SK-N-SH (cell line): Measurements from ENCODE around the gene ADPRHL1. TPM values are rescaled to one million over a fixed set of nuclear protein-coding genes. Genes with fewer than 3 reads are reported as not detected.

Source experiments
- CTCF ChIA-PET: fragments of 300-600, 350-600 bp; formaldehyde crosslinking; extraction: SDS; loops from one replicate; lab custom pipeline; 2021; lab: Yijun Ruan, JAX
- POLR2A ChIA-PET: fragments of 350-600 bp; sonication (Branson Sonifier 250); formaldehyde crosslinking; extraction: SDS; loops from one replicate; lab custom pipeline; 2020; ENCODE audit warnings: antibody characterized with exemption, inconsistent platforms; lab: Yijun Ruan, JAX
- DNase-seq: peaks from one replicate; pipeline ENCODE4 v3.0.0; 2012
- H2AFZ ChIP-seq: fragments of 200-600 bp; sonication (generic); 2 replicates; pipeline ENCODE4 v1.8.1; 2016; ENCODE audit warnings: antibody characterized with exemption, mild to moderate bottlenecking, low read depth
- H3F3A ChIP-seq: fragments of 200-600 bp; sonication (generic); replicated peaks from 2 replicates; pipeline ENCODE3; 2016; ENCODE audit warnings: antibody characterized with exemption, mild to moderate bottlenecking; ENCODE audit not compliant: insufficient read depth
- H3K27ac ChIP-seq, 2 experiments: fragments of 200-500 bp in 1 of 2; fragments of 200-600 bp in 1 of 2; sonication (Bioruptor generic) in 1 of 2; sonication (generic), shearing (Covaris generic) in 1 of 2; 2 replicates each; pipeline versions ENCODE4 v1.5.1 to v1.6.1; 2014 to 2016; ENCODE audit warnings: low read depth in 2 of 2, inconsistent platforms in 1 of 2, low read length in 1 of 2, mild to moderate bottlenecking in 1 of 2, mixed read lengths in 1 of 2
- H3K27me3 ChIP-seq: fragments of 200-600 bp; sonication (generic), shearing (Covaris generic); 2 replicates; pipeline ENCODE4 v1.6.1; 2016; ENCODE audit warnings: mixed run types; ENCODE audit not compliant: insufficient read depth
- H3K36me3 ChIP-seq, 2 experiments: fragments of 200-500 bp in 1 of 2; fragments of 200-600 bp in 1 of 2; sonication (Bioruptor generic) in 1 of 2; sonication (generic) in 1 of 2; replicated peaks in 1 of 2; 2 replicates each; pipeline versions ENCODE3 to v1.5.1; 2014 to 2016; ENCODE audit warnings: low read length in 1 of 2, mild to moderate bottlenecking in 1 of 2; ENCODE audit not compliant: insufficient read depth in 2 of 2, control insufficient read depth in 1 of 2
- H3K4me1 ChIP-seq, 2 experiments: fragments of 200-500 bp in 1 of 2; fragments of 200-600 bp in 1 of 2; sonication (Bioruptor generic) in 1 of 2; sonication (generic), shearing (Covaris generic) in 1 of 2; 2 replicates each; pipeline versions ENCODE4 v1.5.1 to v1.6.1; 2014 to 2016; ENCODE audit warnings: low read depth in 1 of 2, low read length in 1 of 2, mixed run types in 1 of 2; ENCODE audit not compliant: insufficient read depth in 2 of 2, control insufficient read depth in 1 of 2
- H3K4me2 ChIP-seq: fragments of 200-600 bp; sonication (generic), shearing (Covaris generic); 2 replicates; pipeline ENCODE4 v1.6.1; 2017; ENCODE audit warnings: mixed run types
- H3K4me3 ChIP-seq, 2 experiments: fragments of 200-500 bp in 1 of 2; fragments of 200-600 bp in 1 of 2; sonication (Bioruptor generic) in 1 of 2; sonication (generic), shearing (Covaris generic) in 1 of 2; 2 replicates each; pipeline versions ENCODE4 v1.5.1 to v1.8.1; 2014 to 2016; ENCODE audit warnings: low read depth in 2 of 2, inconsistent platforms in 1 of 2, low read length in 1 of 2, mild to moderate bottlenecking in 1 of 2, mixed read lengths in 1 of 2, moderate library complexity in 1 of 2
- H3K79me2 ChIP-seq: fragments of 200-600 bp; sonication (generic); 2 replicates; pipeline ENCODE4 v1.8.1; 2017; ENCODE audit warnings: mild to moderate bottlenecking; ENCODE audit not compliant: insufficient read depth
- H3K9ac ChIP-seq: fragments of 200-600 bp; sonication (generic); 2 replicates; pipeline ENCODE4 v1.6.1; 2017; ENCODE audit warnings: mixed run types
- H3K9me2 ChIP-seq: fragments of 200-600 bp; sonication (generic); 2 replicates; pipeline ENCODE4 v1.6.1; 2017; ENCODE audit warnings: mixed run types
- H3K9me3 ChIP-seq: fragments of 200-600 bp; sonication (generic); 2 replicates; pipeline ENCODE4 v1.6.1; 2017; ENCODE audit warnings: mixed run types, mild to moderate bottlenecking, moderate library complexity
- H4K20me1 ChIP-seq: fragments of 200-600 bp; sonication (generic); 2 replicates; pipeline ENCODE4 v1.6.1; 2017; ENCODE audit warnings: mild to moderate bottlenecking, mixed run types; ENCODE audit not compliant: insufficient read depth
- CHD2 ChIP-seq: fragments of 150-350 bp; IDR thresholded peaks from 2 replicates; pipeline ENCODE4 v1.6.1; 2018; ENCODE audit warnings: low read length; ENCODE audit not compliant: partially characterized antibody
- CTCF ChIP-seq: fragments of 200-600 bp; sonication (generic); IDR thresholded peaks from 2 replicates; pipeline ENCODE4 v1.6.1; 2017; ENCODE audit warnings: antibody characterized with exemption, mild to moderate bottlenecking, moderate library complexity
- ELF1 ChIP-seq: IDR thresholded peaks from 2 replicates; pipeline ENCODE4 v1.4.0; 2012
- EP300 ChIP-seq, 2 experiments: IDR thresholded peaks; 2 replicates each; pipeline versions ENCODE4 v1.4.0 to v1.6.1; 2012; ENCODE audit warnings: borderline replicate concordance in 1 of 2, low read depth in 1 of 2, low read length in 1 of 2
- FOSL2 ChIP-seq: IDR thresholded peaks from 2 replicates; pipeline ENCODE4 v1.4.0; 2012; ENCODE audit warnings: low read depth, mild to moderate bottlenecking, moderate library complexity, borderline replicate concordance
- FOXJ3 ChIP-seq: sonication (generic); formaldehyde crosslinking; IDR thresholded peaks from 2 replicates; pipeline ENCODE4 v1.5.1; 2020; ENCODE audit warnings: mild to moderate bottlenecking, missing genetic modification reagents
- FOXM1 ChIP-seq: IDR thresholded peaks from 2 replicates; pipeline ENCODE4 v1.4.0; 2012; ENCODE audit warnings: low read depth, mild to moderate bottlenecking
- GABPA ChIP-seq: IDR thresholded peaks from 2 replicates; pipeline ENCODE4 v1.4.0; 2012; ENCODE audit warnings: low read depth, mild to moderate bottlenecking
- GATA2 ChIP-seq: sonication (generic); formaldehyde crosslinking; IDR thresholded peaks from 2 replicates; pipeline ENCODE4 v1.5.0; 2020; ENCODE audit warnings: mild to moderate bottlenecking, missing genetic modification reagents
- JUND ChIP-seq: IDR thresholded peaks from 2 replicates; pipeline ENCODE4 v1.4.0; 2012
- MAX ChIP-seq: IDR thresholded peaks from 2 replicates; pipeline ENCODE4 v1.4.0; 2012; ENCODE audit warnings: low read depth
- MXI1 ChIP-seq: IDR thresholded peaks from 2 replicates; pipeline ENCODE4 v1.6.1; 2012; ENCODE audit warnings: mild to moderate bottlenecking, low read depth, low read length, improper control_type of control experiment
- NFIC ChIP-seq: IDR thresholded peaks from 2 replicates; pipeline ENCODE4 v1.4.0; 2012; ENCODE audit warnings: borderline replicate concordance
- NRF1 ChIP-seq: IDR thresholded peaks from 2 replicates; pipeline ENCODE4 v1.6.1; 2012; ENCODE audit warnings: low read depth, mild to moderate bottlenecking, low read length
- POLR2AphosphoS5 ChIP-seq: IDR thresholded peaks from 2 replicates; pipeline ENCODE4 v1.6.1; 2012; ENCODE audit warnings: low read depth, low read length
- RAD21 ChIP-seq: IDR thresholded peaks from 2 replicates; pipeline ENCODE4 v1.6.1; 2012; ENCODE audit warnings: mild to moderate bottlenecking, low read length
- RFX5 ChIP-seq: IDR thresholded peaks from 2 replicates; pipeline ENCODE4 v1.6.1; 2012; ENCODE audit warnings: mild to moderate bottlenecking, improper control_type of control experiment, low read length
- RXRA ChIP-seq: IDR thresholded peaks from 2 replicates; pipeline ENCODE4 v1.4.0; 2012; ENCODE audit warnings: low read depth, mild to moderate bottlenecking, borderline replicate concordance
- SIN3A ChIP-seq: IDR thresholded peaks from 2 replicates; pipeline ENCODE4 v1.6.1; 2012; ENCODE audit warnings: low read depth, mild to moderate bottlenecking, low read length, moderate library complexity, borderline replicate concordance
- SMC3 ChIP-seq: IDR thresholded peaks from 2 replicates; pipeline ENCODE4 v1.6.1; 2012; ENCODE audit warnings: low read depth, low read length, improper control_type of control experiment
- TAF1 ChIP-seq: IDR thresholded peaks from 2 replicates; pipeline ENCODE4 v1.6.1; 2012; ENCODE audit warnings: low read depth, mild to moderate bottlenecking, low read length, moderate library complexity, borderline replicate concordance
- YY1 ChIP-seq: IDR thresholded peaks from 2 replicates; pipeline ENCODE4 v1.4.0; 2012; ENCODE audit warnings: low read depth, mild to moderate bottlenecking
- ZBTB33 ChIP-seq: IDR thresholded peaks from 2 replicates; pipeline ENCODE4 v1.4.0; 2012; ENCODE audit warnings: low read depth, borderline replicate concordance
- WGBS: methylation state at CpG from one replicate; pipeline ENCODE4 v1.1.6; 2017; ENCODE audit warnings: low lambda C conversion rate; 5-methylcytosine and 5-hydroxymethylcytosine counted together
- polyA plus RNA-seq, 3 experiments: library from polyadenylated mRNA; depleted of rRNA; stranded (reverse); fragments of >200 nt; gene quantifications; 2 replicates each; pipeline ENCODE4 v1.2.3, GENCODE V29; 2012

Gene ADPRHL1
- polyA plus RNA-seq, 1 of the 3 experiments (the other 2 are of a cell fraction), result 1.0 TPM

- Histone ChIP-seq H3K4me3 (no peak overlapping the region), H3F3A (peaks cover 4% of the 10 kb centered on the region), H3K9ac (no peak overlapping the region), H3K27ac (no peak overlapping the region), H3K9me2 (no peaks in the 10 kb centered on the region), H4K20me1 (no peaks in the 10 kb centered on the region), H3K36me3 (no peaks in the 10 kb centered on the region), H3K9me3 (no peaks in the 10 kb centered on the region), H3K27me3 (no peaks in the 10 kb centered on the region), H3K4me2 (no peak overlapping the region)
- WGBS, result 85% methylated on average over 13 of the region's 15 CpGs
- POLR2A ChIA-PET, result no interaction called here
- TF ChIP-seq JUND (no peak), SMC3 (no peak), CHD2 (no peak), FOXJ3 (CRISPR knock-in tag) (no peak), POLR2AphosphoS5 (no peak)
- TF ChIP-seq, all 33 proteins: peak for 0
- DNase-seq, result no peak
- Histone ChIP-seq H2AFZ (no peak overlapping the region), H3K4me1 (peaks cover 4 to 8% of the 10 kb centered on the region in 2 experiments; a peak in 3 of 4 replicates), H3K79me2 (no peaks in the 10 kb centered on the region)
- CTCF ChIA-PET, result no interaction called here
Measured at GRCh38 chr13:113415032-113415431, 38.3 kb downstream of the ADPRHL1 start.

- Histone ChIP-seq H3K4me1 (peaks cover 5 to 8% of the 10 kb centered on the region in 2 experiments; a peak in 3 of 4 replicates), H2AFZ (no peak overlapping the region), H3K4me3 (no peak overlapping the region)
Measured at GRCh38 chr13:113414335-113414734, 39.0 kb downstream of the ADPRHL1 start.

More at GRCh38 chr13:113414335-113414734, 39.0 kb downstream of the ADPRHL1 start:
- H4K20me1 ChIP-seq, result no peaks in the 10 kb centered on the region
- no peak overlapping the region for H3K4me2 ChIP-seq
- no peak for DNase-seq
- H3K9ac ChIP-seq, result no peak overlapping the region
- H3K27me3 ChIP-seq, result no peaks in the 10 kb centered on the region
- H3K79me2 ChIP-seq, result no peaks in the 10 kb centered on the region
- H3K9me3 ChIP-seq, result no peaks in the 10 kb centered on the region
- CTCF ChIA-PET, result no interaction called here
- H3K27ac ChIP-seq, result no peak overlapping the region
- POLR2A ChIA-PET, result interaction anchor here (0.6 kb wide), 1 partner anchor 24 kb away, joined by 3 read pairs; no protein-coding TSS in a partner anchor
- 85% methylated on average over 7 of the region's 8 CpGs for WGBS
- TF ChIP-seq FOXM1 (no peak), GABPA (no peak), CTCF (no peak), GATA2 (CRISPR knock-in tag) (no peak), YY1 (no peak), RFX5 (no peak), RXRA (no peak), FOXJ3 (CRISPR knock-in tag) (no peak), MXI1 (no peak), NFIC (no peak), TAF1 (no peak), ZBTB33 (no peak), SIN3A (no peak), RAD21 (no peak), MAX (no peak), EP300 (IDR thresholded peaks at IDR 0.05; ENCODE audit: borderline replicate concordance in 1 of 2, low read depth in 1 of 2, low read length in 1 of 2) (no peak), ELF1 (no peak), FOSL2 (no peak), NRF1 (no peak)
- peaks cover 4% of the 10 kb centered on the region for H3F3A ChIP-seq
- H3K36me3 ChIP-seq, result no peaks in the 10 kb centered on the region
- H3K9me2 ChIP-seq, result no peaks in the 10 kb centered on the region
